ENCODE measurements around the gene TMSB4X.
"Not testable (repeated sequence)": the region's sequence is repeated elsewhere in the genome, so short reads cannot be mapped to it uniquely, and the experiment has no call there.

Gene TMSB4X

GRCh38 chrX:12955882-12956703, 18.8 kb upstream of the TMSB4X start:
- no peak for DNase-seq

GRCh38 chrX:12956704-12957534, 18.0 kb upstream of the TMSB4X start:
- DNase-seq: no peak

GRCh38 chrX:12958059-12958458, 16.9 kb upstream of the TMSB4X start:
- DNase-seq: no peak

- DNase-seq: no peak
Observed at GRCh38 chrX:12958461-12958860, 16.4 kb upstream of the TMSB4X start.

GRCh38 chrX:12961196-12961718, 13.7 kb upstream of the TMSB4X start:
- DNase-seq: no peak

- DNase-seq: no peak
Observed at GRCh38 chrX:12962041-12962504, 12.8 kb upstream of the TMSB4X start.

GRCh38 chrX:12963210-12963850, 11.6 kb upstream of the TMSB4X start:
- DNase-seq: not testable (repeated sequence)

GRCh38 chrX:12965131-12965940, 9.6 kb upstream of the TMSB4X start:
- no peak for DNase-seq

- DNase-seq: no peak
Observed at GRCh38 chrX:12966151-12966550, 8.8 kb upstream of the TMSB4X start.

GRCh38 chrX:12967711-12968465, 7.0 kb upstream of the TMSB4X start:
- DNase-seq: no peak

GRCh38 chrX:12970691-12971202, 4.2 kb upstream of the TMSB4X start:
- DNase-seq: no peak

GRCh38 chrX:12971282-12972003, 3.5 kb upstream of the TMSB4X start:
- no peak for DNase-seq

- DNase-seq: no peak
Observed at GRCh38 chrX:12972243-12972642, 2.7 kb upstream of the TMSB4X start.

- DNase-seq: no peak
Observed at GRCh38 chrX:12972878-12973560, 1.9 kb upstream of the TMSB4X start.

GRCh38 chrX:12973561-12974304, 1.2 kb upstream of the TMSB4X start:
- no peak for DNase-seq

GRCh38 chrX:12974305-12974795, 560 bp upstream of the TMSB4X start:
- DNase-seq: no peak

- DNase-seq: no peak
Observed at GRCh38 chrX:12975670-12975965, 708 bp downstream of the TMSB4X start.

- no peak for DNase-seq
Observed at GRCh38 chrX:12975991-12976558, 1.2 kb downstream of the TMSB4X start.
